Measurements from ENCODE around the gene SLC27A5.

The SLC27A5 gene

DNA sequence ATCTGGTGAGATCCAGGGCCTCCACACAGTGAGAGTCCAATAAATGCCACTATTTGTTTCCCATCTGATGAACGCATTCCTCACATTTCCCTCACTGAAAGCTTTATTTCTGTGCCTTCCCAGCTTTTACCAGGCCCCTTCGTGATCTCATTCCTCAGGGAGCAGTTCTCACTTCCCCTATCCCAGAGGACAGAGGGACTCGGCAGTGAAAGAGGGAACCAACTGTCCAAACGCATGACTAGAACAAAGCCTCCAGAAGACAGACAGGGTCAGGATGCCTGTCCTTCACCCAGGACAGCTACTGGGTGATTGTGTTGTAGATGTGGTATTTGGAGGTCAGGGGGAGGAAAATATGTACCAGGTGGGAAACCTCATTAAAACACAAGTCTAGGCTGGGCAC is 9.9 kb upstream of the SLC27A5 start:
- Histone ChIP-seq H3K9me3 (ENCODE audit: insufficient read depth, low read length, severe bottlenecking) (no peaks in the 10 kb centered on the region), H3K9ac (ENCODE audit: low read depth, low read length) (no peak overlapping the region), H2AFZ (ENCODE audit: low read depth, low read length) (no peak overlapping the region), H3K4me3 (ENCODE audit: low read depth in 1 of 2, low read length in 2 of 2) (no peak overlapping the region), H4K20me1 (ENCODE audit: insufficient read depth, low read length) (peaks cover 15% of the 10 kb centered on the region), H3K27ac (ENCODE audit: low read length) (no peak overlapping the region), H3K4me1 (ENCODE audit: insufficient read depth, low read length) (peaks cover 31% of the 10 kb centered on the region), H3K27me3 (ENCODE audit: insufficient read depth, low read length, poor library complexity) (no peaks in the 10 kb centered on the region), H3K36me3 (ENCODE audit: insufficient read depth, low read length) (peaks cover 11% of the 10 kb centered on the region), H3K4me2 (ENCODE audit: insufficient read depth, low read length) (no peak overlapping the region), H3K79me2 (ENCODE audit: insufficient read depth, low read length) (peaks cover 35% of the 10 kb centered on the region)
- ATAC-seq (ENCODE audit: insufficient read depth, low read depth) = no peak
- TF ChIP-seq EZH2 (IDR thresholded peaks at IDR 0.05; ENCODE audit: borderline replicate concordance, low read depth, low read length, severe bottlenecking) (no peak), CTCF (IDR thresholded peaks at IDR 0.05; ENCODE audit: borderline replicate concordance, extremely low read depth, low read length, poor library complexity, severe bottlenecking) (no peak)
- DNase-seq = no peak

GRCh38 chr19:58520257-58520599 is 8.4 kb upstream of the SLC27A5 start:
- DNase-seq = no peak
- Histone ChIP-seq H3K4me3 (ENCODE audit: low read depth in 1 of 2, low read length in 2 of 2) (peak overlapping the region; percentile 82 to 92; a peak in 3 of 4 replicates), H3K27me3 (ENCODE audit: insufficient read depth, low read length, poor library complexity) (no peaks in the 10 kb centered on the region), H3K27ac (ENCODE audit: low read length) (peak overlapping the region; percentile 94), H3K9ac (ENCODE audit: low read depth, low read length) (peak overlapping the region; percentile 98), H3K4me1 (ENCODE audit: insufficient read depth, low read length) (peaks cover 45% of the 10 kb centered on the region), H2AFZ (ENCODE audit: low read depth, low read length) (peak overlapping the region; percentile 88), H3K79me2 (ENCODE audit: insufficient read depth, low read length) (peaks cover 49% of the 10 kb centered on the region), H3K9me3 (ENCODE audit: insufficient read depth, low read length, severe bottlenecking) (no peaks in the 10 kb centered on the region), H3K36me3 (ENCODE audit: insufficient read depth, low read length) (peaks cover 23% of the 10 kb centered on the region), H3K4me2 (ENCODE audit: insufficient read depth, low read length) (peak overlapping the region; percentile 90), H4K20me1 (ENCODE audit: insufficient read depth, low read length) (peaks cover 21% of the 10 kb centered on the region)
- no peak for ATAC-seq (ENCODE audit: insufficient read depth, low read depth)
- no peak for TF ChIP-seq CTCF (IDR thresholded peaks at IDR 0.05; ENCODE audit: borderline replicate concordance, extremely low read depth, low read length, poor library complexity, severe bottlenecking)
- no peak for TF ChIP-seq EZH2 (IDR thresholded peaks at IDR 0.05; ENCODE audit: borderline replicate concordance, low read depth, low read length, severe bottlenecking)

GRCh38 chr19:58519355-58520256 is 7.8 kb upstream of the SLC27A5 start, which contains the start of gene ZBTB45:
Gene ZBTB45, minus strand, starts transcription at chr19:58519810. Its CDS starts 2,137 bp downstream, at chr19:58517673.
- DNase-seq (peak; percentile 96), ATAC-seq (ENCODE audit: insufficient read depth, low read depth) (peak; percentile 81)
- no peaks in the 10 kb centered on the region for H3K9me3 ChIP-seq (ENCODE audit: insufficient read depth, low read length, severe bottlenecking)
- no peaks in the 10 kb centered on the region for H3K27me3 ChIP-seq (ENCODE audit: insufficient read depth, low read length, poor library complexity)
- TF ChIP-seq EZH2 (IDR thresholded peaks at IDR 0.05; ENCODE audit: borderline replicate concordance, low read depth, low read length, severe bottlenecking) (no peak), CTCF (IDR thresholded peaks at IDR 0.05; ENCODE audit: borderline replicate concordance, extremely low read depth, low read length, poor library complexity, severe bottlenecking) (peak; percentile 92)
- H3K36me3 ChIP-seq (ENCODE audit: insufficient read depth, low read length) = peaks cover 26% of the 10 kb centered on the region
- peaks cover 54% of the 10 kb centered on the region for H3K79me2 ChIP-seq (ENCODE audit: insufficient read depth, low read length)
- peaks cover 21% of the 10 kb centered on the region for H4K20me1 ChIP-seq (ENCODE audit: insufficient read depth, low read length)
- H3K9ac ChIP-seq (ENCODE audit: low read depth, low read length) = peak within 1 kb of the TSS; percentile 98
- H3K4me3 ChIP-seq (ENCODE audit: low read depth in 1 of 2, low read length in 2 of 2) = peak within 1 kb of the TSS; percentile 82 to 92
- H3K27ac ChIP-seq (ENCODE audit: low read length) = peak within 1 kb of the TSS; percentile 94
- H2AFZ ChIP-seq (ENCODE audit: low read depth, low read length) = peak within 1 kb of the TSS; percentile 88
- H3K4me2 ChIP-seq (ENCODE audit: insufficient read depth, low read length) = peak within 1 kb of the TSS; percentile 90
- H3K4me1 ChIP-seq (ENCODE audit: insufficient read depth, low read length) = peaks cover 52% of the 10 kb centered on the region

All from DND-41 (cell line).